Measurements from ENCODE around the gene KRTAP10-4. TPM values are rescaled to one million over a fixed set of nuclear protein-coding genes. Genes with fewer than 3 reads are reported as not detected.

Gene KRTAP10-4
- total RNA-seq, 2 donors from 2014 or later: not detected

Other genes with a start within 250 kb of the KRTAP10-4 start
- 10 to 100 TPM; 21.4 to 24.7 TPM for gene CFAP410, start 234.3 kb upstream of the KRTAP10-4 start, total RNA-seq
- 1 to 10 TPM; 3.3 to 5.4 TPM for gene TRPM2, start 220.1 kb upstream of the KRTAP10-4 start, total RNA-seq
- 1 to 10 TPM; 2.5 to 3.5 TPM for gene LRRC3, start 118.2 kb upstream of the KRTAP10-4 start, total RNA-seq
- gene KRTAP10-1, start 33.5 kb upstream of the KRTAP10-4 start, total RNA-seq: not detected
- gene KRTAP10-2, start 22.2 kb upstream of the KRTAP10-4 start, total RNA-seq: not detected
- not detected for gene KRTAP10-3, start 14.9 kb upstream of the KRTAP10-4 start, total RNA-seq
- not detected for gene KRTAP10-5, start 6.9 kb downstream of the KRTAP10-4 start, total RNA-seq
- not detected for gene KRTAP10-6, start 18.8 kb downstream of the KRTAP10-4 start, total RNA-seq
- not detected for gene KRTAP10-7, start 26.9 kb downstream of the KRTAP10-4 start, total RNA-seq
- gene KRTAP10-8, start 38.4 kb downstream of the KRTAP10-4 start, total RNA-seq: not detected
- gene KRTAP10-9, start 53.4 kb downstream of the KRTAP10-4 start, total RNA-seq: not detected
- not detected for gene KRTAP10-10, start 63.6 kb downstream of the KRTAP10-4 start, total RNA-seq
- not detected for gene KRTAP10-11, start 72.7 kb downstream of the KRTAP10-4 start, total RNA-seq
- not detected for gene KRTAP12-4, start 80.9 kb downstream of the KRTAP10-4 start, total RNA-seq
- not detected for gene KRTAP12-3, start 84.2 kb downstream of the KRTAP10-4 start, total RNA-seq
- not detected for gene KRTAP12-2, start 93.2 kb downstream of the KRTAP10-4 start, total RNA-seq
- not detected for gene KRTAP12-1, start 108.4 kb downstream of the KRTAP10-4 start, total RNA-seq
- not detected for gene KRTAP10-12, start 123.4 kb downstream of the KRTAP10-4 start, total RNA-seq
- gene TSPEAR, start 137.8 kb downstream of the KRTAP10-4 start, total RNA-seq: under 1 TPM in 1 of 2 donors, not detected in 1; 0.09 TPM
- 10 to 100 TPM; 56.7 to 79.4 TPM for gene UBE2G2, start 228.1 kb downstream of the KRTAP10-4 start, total RNA-seq
- 10 to 100 TPM; 67.3 to 73.2 TPM for gene SUMO3, start 244.3 kb downstream of the KRTAP10-4 start, total RNA-seq

All from left colon (tissue), 2 donors.